Lower leg skin (tissue), 3 donors: ENCODE data around the gene SH2B3.

Source experiments
- CTCF ChIP-seq, 3 donors: fragments of 450-650 bp; IDR thresholded peaks; one replicate each; pipeline ENCODE4 v1.5.1; 2016; ENCODE audit warnings: antibody characterized with exemption in 3 of 3, mild to moderate bottlenecking in 3 of 3, moderate library complexity in 2 of 3
- POLR2A ChIP-seq, 2 donors: fragments of 450-650 bp; IDR thresholded peaks; one replicate each; pipeline ENCODE4 v1.6.1; 2016 to 2017; ENCODE audit warnings: antibody characterized with exemption in 2 of 2, mild to moderate bottlenecking in 1 of 2, moderate library complexity in 1 of 2

- no peak for TF ChIP-seq CTCF (IDR thresholded peaks at IDR 0.05)
- no peak for TF ChIP-seq POLR2A (IDR thresholded peaks at IDR 0.05)
These were observed 62.1 kb downstream of the SH2B3 start for GRCh38 chr12:111467857-111468241.
